Measurements from ENCODE around the gene SMLR1.

Gene SMLR1

GRCh38 chr6:130870179-130870880, 43.1 kb downstream of the SMLR1 start:
- POLR2A ChIA-PET (ENCODE audit: low non-redundant PET): no interaction called here
- DNase-seq (ENCODE audit: low spot score): no peak
- CTCF ChIA-PET: interaction anchor here (0.9 kb wide), 1 partner anchor 548 kb away, joined by 3 read pairs; no protein-coding TSS in a partner anchor
- H3K27ac ChIP-seq: no peak overlapping the region
- no peak for TF ChIP-seq CTCF (conservative IDR thresholded peaks at IDR 0.05; ENCODE audit: low read depth)

- ChIA-PET CTCF (interaction anchor here (0.5 to 1.3 kb wide), 18 partner anchors 10 to 642 kb away, joined by 3 to 6 read pairs (median 4); no protein-coding TSS in a partner anchor), POLR2A (ENCODE audit: low non-redundant PET) (no interaction called here)
- TF ChIP-seq CTCF (conservative IDR thresholded peaks at IDR 0.05; ENCODE audit: low read depth): peak; percentile 91
- peak; percentile 37 for DNase-seq (ENCODE audit: low spot score)
- no peak overlapping the region for H3K27ac ChIP-seq
These were observed 45.3 kb downstream of the SMLR1 start for GRCh38 chr6:130872250-130873095.

GRCh38 chr6:130873746-130874145, 46.5 kb downstream of the SMLR1 start:
- DNase-seq (ENCODE audit: low spot score): no peak
- ChIA-PET CTCF (interaction anchor here (1.0 kb wide), 1 partner anchor 10 kb away, joined by 3 read pairs; no protein-coding TSS in a partner anchor), POLR2A (ENCODE audit: low non-redundant PET) (no interaction called here)
- no peak overlapping the region for H3K27ac ChIP-seq
- no peak for TF ChIP-seq CTCF (conservative IDR thresholded peaks at IDR 0.05; ENCODE audit: low read depth)

- DNase-seq (ENCODE audit: low spot score): no peak
- no peak overlapping the region for H3K27ac ChIP-seq
- no peak for TF ChIP-seq CTCF (conservative IDR thresholded peaks at IDR 0.05; ENCODE audit: low read depth)
- POLR2A ChIA-PET (ENCODE audit: low non-redundant PET): no interaction called here
- CTCF ChIA-PET: no interaction called here
These were observed 52.6 kb downstream of the SMLR1 start for GRCh38 chr6:130879826-130880225.

GRCh38 chr6:130882370-130882769, 55.2 kb downstream of the SMLR1 start:
- ChIA-PET POLR2A (ENCODE audit: low non-redundant PET) (no interaction called here), CTCF (interaction anchor here (0.7 kb wide), 1 partner anchor 10 kb away, joined by 5 read pairs; no protein-coding TSS in a partner anchor)
- no peak for TF ChIP-seq CTCF (conservative IDR thresholded peaks at IDR 0.05; ENCODE audit: low read depth)
- no peak overlapping the region for H3K27ac ChIP-seq
- DNase-seq (ENCODE audit: low spot score): no peak

DNA sequence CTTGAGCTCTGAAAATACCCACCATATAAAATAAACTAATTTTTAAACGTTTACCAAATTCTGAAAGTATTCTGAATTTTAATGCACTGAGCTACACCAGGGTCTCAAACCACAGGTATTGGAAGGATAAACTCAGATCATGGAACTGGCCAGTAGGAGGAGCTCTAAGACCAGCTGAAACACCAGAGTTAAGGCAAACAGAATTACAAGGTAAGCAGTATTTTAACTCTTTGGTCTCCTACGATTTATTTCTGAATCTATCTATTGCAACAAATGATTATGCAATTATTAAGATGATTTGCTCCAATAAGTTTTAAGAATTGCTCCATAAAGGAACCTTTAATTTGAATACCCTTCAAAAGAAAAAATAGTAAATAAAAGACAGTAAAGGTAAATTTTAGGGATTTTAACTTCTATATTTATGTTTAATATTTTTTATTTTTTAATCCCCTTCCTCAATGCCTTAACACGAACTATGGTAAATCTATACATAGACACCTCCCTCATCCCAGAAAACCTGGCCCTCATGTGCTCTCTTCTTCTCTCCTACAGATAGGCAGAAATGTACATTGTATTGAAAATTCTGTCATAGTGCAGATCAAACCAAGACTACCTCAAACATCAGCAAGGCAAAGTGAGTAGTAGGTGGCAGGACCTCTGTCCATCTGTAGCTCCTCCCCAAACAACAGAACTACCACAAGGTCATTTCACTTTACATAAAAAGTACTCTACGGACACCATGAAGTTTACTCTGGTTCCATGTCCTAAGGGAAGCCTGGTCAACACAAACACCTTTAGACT, 58.4 kb downstream of the SMLR1 start:
- CTCF ChIA-PET: interaction anchor here (0.6 to 2.3 kb wide), 15 partner anchors 8 to 690 kb away, joined by 3 to 39 read pairs (median 4); no protein-coding TSS in a partner anchor
- DNase-seq (ENCODE audit: low spot score): peak; percentile 57

More for the DNA sequence above, 58.4 kb downstream of the SMLR1 start:
- POLR2A ChIA-PET (ENCODE audit: low non-redundant PET): no interaction called here
- H3K27ac ChIP-seq: no peak overlapping the region
- peak; percentile 86 for TF ChIP-seq CTCF (conservative IDR thresholded peaks at IDR 0.05; ENCODE audit: low read depth)

Data from RWPE1 (cell line).